HEK293 (cell line): ENCODE measurements around the gene ZNF653.

Experiments used
- HIC1 ChIP-seq: fragments of 450-650 bp; formaldehyde crosslinking; IDR thresholded peaks from 2 replicates; pipeline ENCODE4 v1.5.1; 2016; ENCODE audit warnings: missing biosample characterization, missing genetic modification characterization
- KLF10 ChIP-seq: fragments of 450-650 bp; IDR thresholded peaks from 2 replicates; pipeline ENCODE4 v1.5.1; 2018; ENCODE audit warnings: missing biosample characterization, mild to moderate bottlenecking, missing genetic modification characterization
- KLF8 ChIP-seq: fragments of 450-650 bp; formaldehyde crosslinking; IDR thresholded peaks from 2 replicates; pipeline ENCODE4 v1.5.1; 2016; ENCODE audit warnings: missing biosample characterization, missing genetic modification characterization
- KLF9 ChIP-seq: fragments of 450-650 bp; formaldehyde crosslinking; IDR thresholded peaks from 2 replicates; pipeline ENCODE4 v1.5.1; 2016; ENCODE audit warnings: missing biosample characterization, missing genetic modification characterization, low read depth
- MYNN ChIP-seq: fragments of 450-650 bp; formaldehyde crosslinking; IDR thresholded peaks from 2 replicates; pipeline ENCODE4 v1.5.1; 2016; ENCODE audit warnings: missing biosample characterization, missing genetic modification characterization, borderline replicate concordance
- PRDM10 ChIP-seq: fragments of 450-650 bp; formaldehyde crosslinking; IDR thresholded peaks from 2 replicates; pipeline ENCODE4 v1.5.1; 2016; ENCODE audit warnings: missing biosample characterization, missing genetic modification characterization
- PRDM2 ChIP-seq: fragments of 450-650 bp; formaldehyde crosslinking; IDR thresholded peaks from 2 replicates; pipeline ENCODE4 v1.5.1; 2016; ENCODE audit warnings: missing biosample characterization, missing genetic modification characterization, borderline replicate concordance
- PRDM6 ChIP-seq: fragments of 450-650 bp; formaldehyde crosslinking; IDR thresholded peaks from 2 replicates; pipeline ENCODE4 v1.5.1; 2017; ENCODE audit warnings: missing biosample characterization, missing genetic modification characterization
- SCRT1 ChIP-seq: fragments of 450-650 bp; formaldehyde crosslinking; IDR thresholded peaks from 2 replicates; pipeline ENCODE4 v1.5.1; 2016; ENCODE audit warnings: missing biosample characterization, missing genetic modification characterization, borderline replicate concordance
- ZBTB21 ChIP-seq: fragments of 450-650 bp; formaldehyde crosslinking; IDR thresholded peaks from 2 replicates; pipeline ENCODE4 v1.5.1; 2017; ENCODE audit warnings: missing biosample characterization, missing genetic modification characterization
- ZFHX2 ChIP-seq: fragments of 450-650 bp; formaldehyde crosslinking; conservative IDR thresholded peaks from 2 replicates; pipeline ENCODE4 v1.5.1; 2016; ENCODE audit warnings: missing biosample characterization, missing genetic modification characterization
- ZNF133 ChIP-seq: fragments of 450-650 bp; formaldehyde crosslinking; IDR thresholded peaks from 2 replicates; pipeline ENCODE4 v1.5.1; 2016; ENCODE audit warnings: missing biosample characterization, missing genetic modification characterization
- ZNF140 ChIP-seq: fragments of 450-650 bp; formaldehyde crosslinking; IDR thresholded peaks from 2 replicates; pipeline ENCODE4 v1.5.1; 2016; ENCODE audit warnings: missing biosample characterization, missing genetic modification characterization
- ZNF184 ChIP-seq: fragments of 450-650 bp; IDR thresholded peaks from 2 replicates; pipeline ENCODE4 v1.5.1; 2018; ENCODE audit warnings: missing biosample characterization, mild to moderate bottlenecking, missing genetic modification characterization
- ZNF2 ChIP-seq: fragments of 450-650 bp; formaldehyde crosslinking; IDR thresholded peaks from 2 replicates; pipeline ENCODE4 v1.5.1; 2016; ENCODE audit warnings: missing biosample characterization, missing genetic modification characterization
- ZNF223 ChIP-seq: fragments of 450-650 bp; formaldehyde crosslinking; IDR thresholded peaks from 2 replicates; pipeline ENCODE4 v1.5.1; 2016; ENCODE audit warnings: missing biosample characterization, missing genetic modification characterization
- ZNF239 ChIP-seq: fragments of 450-650 bp; formaldehyde crosslinking; IDR thresholded peaks from 2 replicates; pipeline ENCODE4 v1.5.1; 2016; ENCODE audit warnings: missing biosample characterization, missing genetic modification characterization
- ZNF248 ChIP-seq: fragments of 450-650 bp; formaldehyde crosslinking; IDR thresholded peaks from 2 replicates; pipeline ENCODE4 v1.5.1; 2017; ENCODE audit warnings: missing biosample characterization, missing genetic modification characterization
- ZNF280D ChIP-seq: fragments of 450-650 bp; formaldehyde crosslinking; IDR thresholded peaks from 2 replicates; pipeline ENCODE4 v1.5.1; 2016; ENCODE audit warnings: missing biosample characterization, missing genetic modification characterization
- ZNF701 ChIP-seq: fragments of 450-650 bp; formaldehyde crosslinking; IDR thresholded peaks from 2 replicates; pipeline ENCODE4 v1.5.1; 2016; ENCODE audit warnings: missing biosample characterization, missing genetic modification characterization

The ZNF653 gene

GRCh38 chr19:11538232-11539036 is 32.8 kb upstream of the ZNF653 start, which contains the start of gene CNN1 (continued):
- no peak for TF ChIP-seq ZNF239 (tag by site-specific recombination)
- no peak for TF ChIP-seq ZNF184 (tag by site-specific recombination)
- no peak for TF ChIP-seq MYNN
- TF ChIP-seq ZNF280D (tag by site-specific recombination): no peak
- TF ChIP-seq ZFHX2 (tag by site-specific recombination): peak; percentile 51
- TF ChIP-seq SCRT1: no peak
- no peak for TF ChIP-seq ZNF140 (tag by site-specific recombination)
- TF ChIP-seq ZNF248 (tag by site-specific recombination): no peak
- no peak for TF ChIP-seq PRDM2 (tag by site-specific recombination)
- TF ChIP-seq HIC1 (tag by site-specific recombination): no peak
- peak; percentile 25; the same call in 1 of the 2 replicates for TF ChIP-seq KLF9 (tag by site-specific recombination)
- no peak for TF ChIP-seq ZNF133 (tag by site-specific recombination)
- no peak for TF ChIP-seq ZNF2
- 0 out of 2 replicates have a peak, but pooled peaks have one; percentile 17 for TF ChIP-seq KLF8 (tag by site-specific recombination)
- no peak for TF ChIP-seq ZNF701 (tag by site-specific recombination)
- no peak for TF ChIP-seq PRDM6
- peak; percentile 48; the same call in 1 of the 2 replicates for TF ChIP-seq KLF10 (tag by site-specific recombination)
- no peak for TF ChIP-seq ZNF223 (tag by site-specific recombination)
- peak; percentile 95 for TF ChIP-seq PRDM10
- peak; percentile 74 for TF ChIP-seq ZBTB21
